Panc1 (cell line): ENCODE data around the gene VARS2. TPM values are rescaled to one million over a fixed set of nuclear protein-coding genes. Genes with fewer than 3 reads are reported as not detected.

Experiments
- ATAC-seq: fragments of 200-7000 bp; cut with Tn5 transposase; 2 replicates; pipeline ENCODE4 v1.9.1; 2020; ENCODE audit warnings: mild to moderate bottlenecking, moderate library complexity
- BruUV-seq: library from RNA; stranded (reverse); fragments of 400-500 nt; replicated peaks from 2 replicates; lab custom pipeline; 2021; lab: Mats Ljungman, UMichigan
- CTCF ChIA-PET: fragments of 300-600 bp; sonication (Branson Sonifier 250); formaldehyde crosslinking; loops from one replicate; lab custom pipeline; 2022; ENCODE audit warnings: antibody characterized with exemption; lab: Charles Lee
- POLR2A ChIA-PET: fragments of 300-600 bp; sonication (Branson Sonifier 250); formaldehyde crosslinking; loops from one replicate; lab custom pipeline; 2022; ENCODE audit warnings: antibody characterized with exemption; lab: Charles Lee
- DNase-seq: peaks from one replicate; pipeline ENCODE4 v3.0.0-alpha.2; 2010; ENCODE audit warnings: low read depth, low spot score
- H3K27ac ChIP-seq: 2 replicates; pipeline ENCODE4 v1.5.1; 2011; ENCODE audit warnings: mild to moderate bottlenecking, low read length, inconsistent platforms
- H3K27me3 ChIP-seq: fragments of 200-500 bp; sonication (Bioruptor generic); 2 replicates; pipeline ENCODE4 v1.6.0; 2014; ENCODE audit warnings: low read length, inconsistent platforms; ENCODE audit not compliant: control insufficient read depth, insufficient read depth
- H3K36me3 ChIP-seq: fragments of 200-500 bp; sonication (Bioruptor generic); 2 replicates; pipeline ENCODE4 v1.5.1; 2014; ENCODE audit warnings: inconsistent platforms, mild to moderate bottlenecking, low read length, moderate library complexity; ENCODE audit not compliant: control insufficient read depth, insufficient read depth
- H3K4me1 ChIP-seq: 2 replicates; pipeline ENCODE4 v1.5.1; 2011; ENCODE audit warnings: inconsistent platforms, mild to moderate bottlenecking, low read length, moderate library complexity; ENCODE audit not compliant: control insufficient read depth, insufficient read depth
- H3K4me3 ChIP-seq, 2 experiments: 2 replicates each; pipeline ENCODE4 v1.5.1; 2011 to 2012; ENCODE audit warnings: low read depth in 2 of 2, low read length in 2 of 2, mild to moderate bottlenecking in 2 of 2, inconsistent platforms in 1 of 2, moderate library complexity in 1 of 2
- H3K9me3 ChIP-seq: fragments of 200-500 bp; sonication (Bioruptor generic); 2 replicates; pipeline ENCODE4 v1.5.1; 2014; ENCODE audit warnings: low read depth, mild to moderate bottlenecking, inconsistent platforms, low read length, moderate library complexity; ENCODE audit not compliant: control insufficient read depth, insufficient read depth
- CTCF ChIP-seq: fragments of 450-650 bp; IDR thresholded peaks from 2 replicates; pipeline ENCODE4 v1.5.1; 2017; ENCODE audit warnings: mild to moderate bottlenecking
- POLR2AphosphoS5 ChIP-seq: IDR thresholded peaks from 2 replicates; pipeline ENCODE4 v1.6.1; 2012; ENCODE audit warnings: mild to moderate bottlenecking, low read depth, low read length, moderate library complexity
- REST ChIP-seq, 2 experiments: IDR thresholded peaks; 2 replicates each; pipeline ENCODE4 v1.6.1; 2011 to 2012; ENCODE audit warnings: low read depth in 2 of 2, control low read depth in 1 of 2, low read length in 1 of 2, mild to moderate bottlenecking in 1 of 2, moderate library complexity in 1 of 2; ENCODE audit not compliant: insufficient read depth in 1 of 2
- SIN3A ChIP-seq: IDR thresholded peaks from 2 replicates; pipeline ENCODE4 v1.6.1; 2012; ENCODE audit warnings: low read depth, mild to moderate bottlenecking, low read length, moderate library complexity, borderline replicate concordance; ENCODE audit not compliant: insufficient read depth
- TCF7L2 ChIP-seq: IDR thresholded peaks from 2 replicates; pipeline ENCODE4 v1.6.1; 2011; ENCODE audit warnings: mild to moderate bottlenecking, low read depth, low read length, inconsistent platforms
- in situ Hi-C: cut with HindIII; loops from 2 replicates; pipeline ENCODE4 v1.10.0; 2016; ENCODE audit warnings: low sequenced_read_pairs, low pct_unique_long_range_greater_than_20kb
- intact Hi-C: fragments of 100-400 bp; cut with micrococcal nuclease; formaldehyde crosslinking; loops from one replicate; pipeline ENCODE4 v1.10.0; 2022; ENCODE audit not compliant: unreplicated experiment
- total RNA-seq: library from RNA; stranded (reverse); gene quantifications from one replicate; pipeline ENCODE4 v1.2.1, GENCODE V29; 2021; ENCODE audit not compliant: unreplicated experiment

The VARS2 gene
- total RNA-seq, 1 experiment from 2014 or later = 42.7 TPM

GRCh38 chr6:30917041-30917440 is 3.0 kb downstream of the VARS2 start:
- TF ChIP-seq CTCF (no peak), TCF7L2 (no peak), REST (IDR thresholded peaks at IDR 0.05; ENCODE audit: insufficient read depth in 1 of 2, low read depth in 2 of 2, low read length in 1 of 2) (no peak), SIN3A (no peak), POLR2AphosphoS5 (no peak)
- DNase-seq = no peak
- H3K9me3 ChIP-seq = no peaks in the 10 kb centered on the region
- H3K27ac ChIP-seq = no peak overlapping the region
- intact Hi-C loops = no loop called here
- H3K27me3 ChIP-seq = no peaks in the 10 kb centered on the region
- ATAC-seq = no peak
- H3K36me3 ChIP-seq = no peaks in the 10 kb centered on the region; the same call in 1 of the 2 replicates
- CTCF ChIA-PET = no interaction called here
- in situ Hi-C loops = no loop called here
- BruUV-seq = TSS peak; percentile 18
- no peak overlapping the region for H3K4me3 ChIP-seq
- POLR2A ChIA-PET = interaction anchor here (0.6 kb wide), 1 partner anchor 174 kb away, joined by 4 read pairs; no protein-coding TSS in a partner anchor
- H3K4me1 ChIP-seq = peaks cover 14% of the 10 kb centered on the region

- Histone ChIP-seq H3K9me3 (no peaks in the 10 kb centered on the region), H3K27me3 (no peaks in the 10 kb centered on the region), H3K36me3 (no peaks in the 10 kb centered on the region; the same call in 1 of the 2 replicates), H3K4me3 (no peak overlapping the region), H3K27ac (no peak overlapping the region), H3K4me1 (peaks cover 14% of the 10 kb centered on the region)
- intact Hi-C loops (no loop called here), in situ Hi-C loops (no loop called here)
- no TSS peak for BruUV-seq
- ChIA-PET CTCF (no interaction called here), POLR2A (interaction anchor here (0.6 kb wide), 1 partner anchor 174 kb away, joined by 4 read pairs; no protein-coding TSS in a partner anchor)
- ATAC-seq = no peak
- TF ChIP-seq REST (IDR thresholded peaks at IDR 0.05; ENCODE audit: insufficient read depth in 1 of 2, low read depth in 2 of 2, low read length in 1 of 2) = no peak
- no peak for TF ChIP-seq POLR2AphosphoS5
- no peak for TF ChIP-seq TCF7L2
- no peak for TF ChIP-seq CTCF
- no peak for TF ChIP-seq SIN3A
- no peak for DNase-seq
Measured at GRCh38 chr6:30917487-30917886, 3.4 kb downstream of the VARS2 start.
